Measurements from ENCODE around the gene DLST. TPM values are rescaled to one million over a fixed set of nuclear protein-coding genes. Genes with fewer than 3 reads are reported as not detected.

DLST gene
- total and polyA plus RNA-seq, 2 donors (not counting 1 experiment from before 2014, with no cell fraction given): 95.3 to 214 TPM

DNA sequence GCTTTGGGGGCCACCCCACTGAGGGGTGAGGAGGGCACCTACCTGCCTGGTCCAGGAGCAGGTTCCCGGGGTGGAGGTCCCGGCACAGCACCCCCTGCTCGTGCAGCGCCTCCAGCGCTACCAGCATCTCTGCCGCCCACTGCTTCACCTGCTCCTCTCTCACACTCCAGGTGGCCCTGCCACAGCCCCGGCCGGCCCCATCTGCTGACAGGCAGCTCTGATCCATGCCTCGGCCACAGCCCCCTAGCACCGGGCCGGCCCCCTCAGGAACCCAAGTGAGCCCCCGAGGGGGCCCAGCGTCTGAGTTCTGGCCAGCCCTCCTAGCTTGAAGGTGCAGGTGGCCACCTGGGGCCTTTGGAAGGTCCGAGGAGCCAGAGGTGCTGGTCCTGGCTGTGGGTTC is 27.8 kb downstream of the DLST start:
- Histone ChIP-seq H3K9ac (ENCODE audit: insufficient read depth, low read length) (no peak overlapping the region), H3K4me2 (ENCODE audit: extremely low read depth, insufficient read depth, low read length) (no peak overlapping the region), H3K27me3 (ENCODE audit: control insufficient read depth, insufficient read depth, low read length) (no peaks in the 10 kb centered on the region), H3K36me3 (ENCODE audit: control insufficient read depth, insufficient read depth, low read length) (peaks cover 6% of the 10 kb centered on the region), H3K79me2 (ENCODE audit: control insufficient read depth, insufficient read depth, low read length) (no peaks in the 10 kb centered on the region), H3K4me3 (replicated peaks in 1 of 4; ENCODE audit: control extremely low read depth in 1 of 4, insufficient read depth in 1 of 4, low read depth in 3 of 4, low read length in 4 of 4) (no peak overlapping the region), H3K27ac (ENCODE audit: insufficient read depth, low read length) (no peak overlapping the region), H3K9me3 (ENCODE audit: control insufficient read depth, insufficient read depth, low read depth, low read length) (no peaks in the 10 kb centered on the region), H3K4me1 (ENCODE audit: control insufficient read depth, extremely low read depth, insufficient read depth, low read length) (peaks cover 6% of the 10 kb centered on the region), H4K20me1 (ENCODE audit: control insufficient read depth, extremely low read depth, insufficient read depth, low read length) (no peaks in the 10 kb centered on the region), H2AFZ (ENCODE audit: low read length) (no peak overlapping the region)
- no peak for DNase-seq (ENCODE audit: low read depth in 2 of 2)
- TF ChIP-seq EZH2 (IDR thresholded peaks at IDR 0.05; ENCODE audit: low read length, missing control alignments): no peak
- TF ChIP-seq, protein P1, sequence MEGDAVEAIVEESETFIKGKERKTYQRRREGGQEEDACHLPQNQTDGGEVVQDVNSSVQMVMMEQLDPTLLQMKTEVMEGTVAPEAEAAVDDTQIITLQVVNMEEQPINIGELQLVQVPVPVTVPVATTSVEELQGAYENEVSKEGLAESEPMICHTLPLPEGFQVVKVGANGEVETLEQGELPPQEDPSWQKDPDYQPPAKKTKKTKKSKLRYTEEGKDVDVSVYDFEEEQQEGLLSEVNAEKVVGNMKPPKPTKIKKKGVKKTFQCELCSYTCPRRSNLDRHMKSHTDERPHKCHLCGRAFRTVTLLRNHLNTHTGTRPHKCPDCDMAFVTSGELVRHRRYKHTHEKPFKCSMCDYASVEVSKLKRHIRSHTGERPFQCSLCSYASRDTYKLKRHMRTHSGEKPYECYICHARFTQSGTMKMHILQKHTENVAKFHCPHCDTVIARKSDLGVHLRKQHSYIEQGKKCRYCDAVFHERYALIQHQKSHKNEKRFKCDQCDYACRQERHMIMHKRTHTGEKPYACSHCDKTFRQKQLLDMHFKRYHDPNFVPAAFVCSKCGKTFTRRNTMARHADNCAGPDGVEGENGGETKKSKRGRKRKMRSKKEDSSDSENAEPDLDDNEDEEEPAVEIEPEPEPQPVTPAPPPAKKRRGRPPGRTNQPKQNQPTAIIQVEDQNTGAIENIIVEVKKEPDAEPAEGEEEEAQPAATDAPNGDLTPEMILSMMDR (conservative IDR thresholded peaks at IDR 0.05 in 1 of 2, IDR thresholded peaks at IDR 0.05 in 1 of 2; ENCODE audit: low read depth in 1 of 2, low read length in 2 of 2): no peak

GRCh38 chr14:74909911-74910310 is 28.2 kb downstream of the DLST start:
- Histone ChIP-seq H3K9me3 (ENCODE audit: control insufficient read depth, insufficient read depth, low read depth, low read length) (no peaks in the 10 kb centered on the region), H3K4me2 (ENCODE audit: extremely low read depth, insufficient read depth, low read length) (no peak overlapping the region), H3K4me3 (replicated peaks in 1 of 4; ENCODE audit: control extremely low read depth in 1 of 4, insufficient read depth in 1 of 4, low read depth in 3 of 4, low read length in 4 of 4) (no peak overlapping the region), H3K27me3 (ENCODE audit: control insufficient read depth, insufficient read depth, low read length) (no peaks in the 10 kb centered on the region), H3K36me3 (ENCODE audit: control insufficient read depth, insufficient read depth, low read length) (peaks cover 6% of the 10 kb centered on the region), H3K79me2 (ENCODE audit: control insufficient read depth, insufficient read depth, low read length) (no peaks in the 10 kb centered on the region), H4K20me1 (ENCODE audit: control insufficient read depth, extremely low read depth, insufficient read depth, low read length) (no peaks in the 10 kb centered on the region), H3K9ac (ENCODE audit: insufficient read depth, low read length) (no peak overlapping the region), H3K27ac (ENCODE audit: insufficient read depth, low read length) (no peak overlapping the region), H2AFZ (ENCODE audit: low read length) (no peak overlapping the region), H3K4me1 (ENCODE audit: control insufficient read depth, extremely low read depth, insufficient read depth, low read length) (peaks cover 6% of the 10 kb centered on the region)
- DNase-seq (ENCODE audit: low read depth in 2 of 2): no peak
- TF ChIP-seq, protein P1 (conservative IDR thresholded peaks at IDR 0.05 in 1 of 2, IDR thresholded peaks at IDR 0.05 in 1 of 2; ENCODE audit: low read depth in 1 of 2, low read length in 2 of 2): no peak
- TF ChIP-seq EZH2 (IDR thresholded peaks at IDR 0.05; ENCODE audit: low read length, missing control alignments): no peak

DNA sequence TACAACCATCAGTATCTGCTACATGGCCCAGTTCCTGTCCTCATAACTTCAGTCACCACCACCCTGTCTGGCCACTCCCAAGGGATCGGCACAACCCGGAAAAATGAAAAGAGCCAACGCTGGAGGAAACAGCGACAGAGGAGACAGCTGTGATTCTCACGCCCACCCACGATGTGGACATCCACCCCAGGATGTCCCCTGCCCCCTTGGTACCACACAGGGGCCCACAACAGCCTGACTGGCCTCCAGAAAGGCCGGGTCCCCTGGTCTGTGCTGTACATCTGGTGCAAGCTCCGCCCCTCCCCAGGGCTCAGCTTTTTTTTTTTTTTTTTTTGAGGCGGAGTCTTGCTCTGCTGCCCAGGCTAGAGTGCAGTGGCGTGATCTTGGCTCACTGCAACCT is 28.8 kb downstream of the DLST start:
- no peak overlapping the region for H3K4me3 ChIP-seq (replicated peaks in 1 of 4; ENCODE audit: control extremely low read depth in 1 of 4, insufficient read depth in 1 of 4, low read depth in 3 of 4, low read length in 4 of 4)
- H3K9me3 ChIP-seq (ENCODE audit: control insufficient read depth, insufficient read depth, low read depth, low read length): no peaks in the 10 kb centered on the region
- H3K36me3 ChIP-seq (ENCODE audit: control insufficient read depth, insufficient read depth, low read length): peaks cover 6% of the 10 kb centered on the region
- peaks cover 6% of the 10 kb centered on the region for H3K4me1 ChIP-seq (ENCODE audit: control insufficient read depth, extremely low read depth, insufficient read depth, low read length)
- peak overlapping the region; percentile 31 for H2AFZ ChIP-seq (ENCODE audit: low read length)
- TF ChIP-seq, protein P1 (conservative IDR thresholded peaks at IDR 0.05 in 1 of 2, IDR thresholded peaks at IDR 0.05 in 1 of 2; ENCODE audit: low read depth in 1 of 2, low read length in 2 of 2): no peak
- no peak for TF ChIP-seq EZH2 (IDR thresholded peaks at IDR 0.05; ENCODE audit: low read length, missing control alignments)
- no peak for DNase-seq (ENCODE audit: low read depth in 2 of 2)
- H3K27ac ChIP-seq (ENCODE audit: insufficient read depth, low read length): no peak overlapping the region
- H4K20me1 ChIP-seq (ENCODE audit: control insufficient read depth, extremely low read depth, insufficient read depth, low read length): no peaks in the 10 kb centered on the region
- H3K9ac ChIP-seq (ENCODE audit: insufficient read depth, low read length): no peak overlapping the region
- H3K4me2 ChIP-seq (ENCODE audit: extremely low read depth, insufficient read depth, low read length): no peak overlapping the region
- H3K27me3 ChIP-seq (ENCODE audit: control insufficient read depth, insufficient read depth, low read length): no peaks in the 10 kb centered on the region
- H3K79me2 ChIP-seq (ENCODE audit: control insufficient read depth, insufficient read depth, low read length): no peaks in the 10 kb centered on the region

Data from fibroblast of lung (primary cell).